Measurements from ENCODE around the gene TNIK.

Gene TNIK

DNA sequence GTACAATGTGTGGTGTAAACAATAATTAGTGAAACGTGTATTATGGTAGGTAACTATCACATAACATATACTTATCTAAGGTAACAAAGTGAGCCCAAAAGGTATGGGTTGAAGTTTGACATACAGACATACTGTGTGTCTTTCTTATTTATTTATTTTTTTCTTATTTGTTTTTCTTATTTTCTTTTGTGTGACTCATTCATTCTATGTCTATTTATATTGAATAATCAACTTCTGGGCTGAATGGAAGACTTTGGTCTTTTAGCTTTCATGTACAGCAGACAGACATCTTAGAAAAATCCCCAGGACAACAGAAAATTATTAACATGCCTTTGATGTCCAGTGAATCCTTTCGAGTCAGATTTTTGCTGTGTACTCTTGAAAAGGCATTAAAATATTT is 233.4 kb downstream of the TNIK start:
- no peak for DNase-seq (ENCODE audit: low read depth)

DNA sequence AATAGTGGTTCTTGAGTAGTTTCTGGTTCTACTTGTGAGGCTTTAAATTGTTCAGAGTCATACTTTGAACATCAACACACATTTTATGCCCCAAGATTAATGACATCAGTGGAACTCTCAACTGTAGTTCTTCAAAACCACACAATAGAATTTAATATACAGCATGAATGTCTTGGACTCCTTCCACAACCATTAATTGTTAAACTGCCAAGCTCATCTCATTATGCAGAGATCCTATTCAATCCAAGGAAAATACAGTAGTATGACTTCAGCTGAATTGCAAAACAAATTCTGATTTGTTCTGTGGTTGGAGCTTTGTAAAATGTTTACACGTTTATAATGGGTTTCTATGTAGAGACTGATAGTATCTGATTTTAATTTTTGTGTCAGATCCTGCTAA is 234.5 kb downstream of the TNIK start:
- DNase-seq (ENCODE audit: low read depth): no peak

GRCh38 chr3:171225165-171225564 is 235.0 kb downstream of the TNIK start:
- DNase-seq (ENCODE audit: low read depth): no peak

GRCh38 chr3:171223396-171223795 is 236.8 kb downstream of the TNIK start:
- DNase-seq (ENCODE audit: low read depth): no peak

DNA sequence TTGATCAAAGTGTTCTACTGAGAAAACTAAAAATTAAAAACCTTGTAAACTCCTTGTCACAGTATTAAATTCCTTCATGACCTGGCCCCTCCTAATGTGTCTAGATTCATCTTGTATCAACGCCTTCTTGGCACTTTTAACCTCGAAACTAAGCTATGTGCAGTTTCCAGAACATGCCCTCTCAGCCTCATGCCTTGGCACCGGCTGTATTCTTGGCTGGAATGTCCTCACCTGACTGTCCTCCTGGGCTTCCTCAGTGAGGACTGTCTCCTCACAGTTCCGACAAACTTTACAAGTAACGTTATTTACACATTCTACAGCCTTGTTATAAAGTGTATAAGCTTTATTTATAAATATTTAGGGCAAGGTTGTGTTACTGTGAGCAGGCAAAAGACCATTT is 237.2 kb downstream of the TNIK start:
- no peak for DNase-seq (ENCODE audit: low read depth)

DNA sequence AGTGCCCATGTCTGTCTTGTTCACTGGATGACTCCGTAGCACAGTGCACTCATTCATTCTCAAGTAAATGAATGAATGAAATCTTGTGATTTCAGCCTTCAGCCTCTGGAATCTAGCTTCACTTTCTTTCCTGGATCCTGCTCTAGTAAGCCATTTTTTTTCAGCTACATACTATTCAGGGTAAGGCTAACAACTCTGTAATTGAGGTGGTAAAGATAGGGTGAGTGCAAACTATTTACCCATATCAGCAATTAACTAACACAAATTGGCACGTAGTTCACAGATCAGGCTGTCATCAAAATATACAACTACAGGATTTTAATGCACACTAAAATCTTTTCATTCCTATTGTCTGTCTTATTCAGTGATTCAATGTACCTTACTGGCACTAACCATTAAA is 238.6 kb downstream of the TNIK start:
- DNase-seq (ENCODE audit: low read depth): no peak

DNA sequence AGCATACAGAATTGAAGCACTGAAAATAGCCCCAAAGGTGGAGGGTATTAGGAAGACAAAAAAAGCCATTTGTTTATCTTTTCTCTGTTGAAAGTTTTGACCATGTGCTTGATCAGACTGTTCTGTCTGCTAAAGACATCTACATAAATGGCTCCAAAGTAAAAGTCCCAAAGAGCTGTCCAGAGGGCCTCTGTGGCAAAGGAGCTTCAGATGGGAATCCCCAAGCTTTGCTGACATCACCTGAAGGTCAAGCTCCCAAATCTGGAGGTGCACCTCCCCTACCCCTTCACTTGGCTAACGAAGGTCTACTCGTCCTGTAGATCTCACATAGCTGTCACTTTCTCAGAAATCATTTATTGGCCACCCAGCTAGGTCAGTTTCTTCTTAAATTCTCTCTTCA is 239.1 kb downstream of the TNIK start:
- no peak for DNase-seq (ENCODE audit: low read depth)

DNA sequence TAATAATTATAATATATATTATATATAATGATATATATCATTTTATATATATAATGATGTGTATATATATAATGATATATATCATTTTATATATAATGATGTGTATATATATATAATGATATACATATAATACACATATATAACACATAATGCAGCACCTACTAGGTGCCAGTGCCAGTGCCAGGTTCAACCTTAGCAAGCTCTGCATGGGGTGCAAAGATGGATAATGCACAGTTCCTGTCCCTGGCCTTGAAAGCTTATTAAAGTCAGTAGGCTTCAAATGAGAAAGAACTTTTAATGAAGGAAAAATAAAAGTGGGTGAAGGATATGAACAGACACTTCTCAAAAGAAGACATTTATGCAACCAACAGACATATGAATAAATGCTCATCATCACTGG is 240.9 kb downstream of the TNIK start:
- DNase-seq (ENCODE audit: low read depth): no peak

GRCh38 chr3:171218069-171218468 is 242.1 kb downstream of the TNIK start:
- no peak for DNase-seq (ENCODE audit: low read depth)

DNA sequence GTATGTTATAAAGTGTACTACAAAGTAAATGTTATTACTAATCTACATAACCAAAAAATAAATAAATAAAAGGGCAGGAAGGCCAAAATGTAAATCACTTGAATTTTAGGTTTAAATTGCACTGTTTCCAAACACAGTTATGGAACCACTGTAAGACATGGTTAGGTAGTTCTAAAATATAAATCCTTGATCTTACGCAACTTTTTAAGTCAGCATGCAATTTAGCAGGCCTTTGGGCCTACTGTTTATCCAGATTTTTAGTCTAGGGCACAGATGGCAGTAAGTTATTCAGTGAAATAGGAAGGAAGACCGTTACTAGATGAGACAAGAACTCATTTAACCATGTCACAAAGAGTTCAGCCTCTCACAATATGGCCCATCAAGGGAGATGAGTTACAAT is 246.3 kb downstream of the TNIK start:
- no peak for DNase-seq (ENCODE audit: low read depth)

- no peak for DNase-seq (ENCODE audit: low read depth)
These were observed 247.0 kb downstream of the TNIK start for GRCh38 chr3:171213178-171213577.

GRCh38 chr3:171212648-171213047 is 247.6 kb downstream of the TNIK start:
- DNase-seq (ENCODE audit: low read depth): no peak

DNA sequence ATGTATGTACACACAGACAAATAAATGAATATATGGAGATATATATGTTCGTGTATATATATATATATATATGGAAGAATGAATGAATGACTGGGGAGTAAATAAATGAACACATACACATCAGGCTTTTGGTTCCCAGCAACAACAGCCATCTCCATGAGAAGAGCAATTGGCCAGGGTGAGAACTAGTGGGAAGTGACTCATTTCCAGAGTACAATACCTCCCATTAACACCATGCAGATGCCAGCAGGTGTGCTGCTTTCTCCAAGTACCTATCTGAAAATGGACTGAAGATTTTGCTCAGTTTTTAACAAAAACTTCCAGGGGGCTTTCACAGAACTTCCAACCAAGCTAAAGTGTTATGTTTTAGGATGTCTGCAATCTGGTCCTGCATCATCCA is 253.9 kb downstream of the TNIK start:
- no peak for DNase-seq (ENCODE audit: low read depth)

GRCh38 chr3:171204942-171205341 is 255.3 kb downstream of the TNIK start:
- DNase-seq (ENCODE audit: low read depth): no peak

- DNase-seq (ENCODE audit: low read depth): no peak
These were observed 258.4 kb downstream of the TNIK start for GRCh38 chr3:171201825-171202224.

DNA sequence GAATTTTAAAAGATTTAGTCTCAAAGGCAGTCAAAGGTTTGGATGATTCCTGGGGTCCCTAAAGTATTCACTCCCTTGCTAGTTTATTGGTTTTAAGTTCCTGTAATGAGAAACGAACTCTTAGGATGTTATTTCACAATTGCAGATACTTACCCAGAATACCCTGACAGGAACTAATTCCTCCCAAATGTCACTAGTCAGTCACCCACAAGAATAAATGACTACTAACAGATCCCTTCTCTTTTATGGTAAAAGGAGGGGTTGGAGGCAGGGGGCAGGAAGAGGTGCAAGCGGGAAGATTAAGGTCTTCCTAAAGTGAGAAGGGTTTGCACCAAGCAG is 259.5 kb downstream of the TNIK start:
- DNase-seq (ENCODE audit: low read depth): no peak

DNA sequence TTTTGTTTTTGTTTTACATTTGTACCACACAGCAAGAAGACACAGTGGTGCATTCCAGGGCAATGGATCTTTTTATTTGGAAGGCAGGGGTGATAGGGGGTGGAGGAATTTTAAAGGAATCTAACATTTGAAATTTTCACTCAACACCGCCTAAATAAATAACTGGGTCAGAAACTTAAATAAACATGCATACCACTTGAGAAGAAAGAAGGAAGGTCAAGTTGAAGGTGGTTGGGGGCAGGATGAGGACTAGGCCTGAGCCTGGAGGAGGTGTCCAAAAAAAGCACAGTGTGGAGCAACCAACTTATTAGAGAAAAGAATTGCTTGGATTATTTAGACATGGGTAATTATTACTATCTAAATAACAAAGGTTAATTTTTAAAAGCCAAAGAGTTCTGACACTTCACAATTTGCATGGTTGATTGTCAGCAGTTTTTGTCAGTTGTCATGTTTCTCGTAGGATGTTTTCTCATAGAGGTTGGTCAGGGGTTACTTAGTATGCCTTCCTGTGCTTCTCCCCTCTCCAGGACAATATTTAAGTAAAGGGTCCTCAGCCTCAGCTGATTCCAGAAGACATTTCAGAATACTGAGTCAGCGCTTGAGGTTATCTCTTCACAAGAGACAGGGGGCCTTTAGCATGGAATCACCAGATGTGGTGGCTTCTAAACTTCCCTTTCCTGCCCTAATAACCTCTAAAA is 260.0 kb downstream of the TNIK start:
- no peak for DNase-seq (ENCODE audit: low read depth)

DNA sequence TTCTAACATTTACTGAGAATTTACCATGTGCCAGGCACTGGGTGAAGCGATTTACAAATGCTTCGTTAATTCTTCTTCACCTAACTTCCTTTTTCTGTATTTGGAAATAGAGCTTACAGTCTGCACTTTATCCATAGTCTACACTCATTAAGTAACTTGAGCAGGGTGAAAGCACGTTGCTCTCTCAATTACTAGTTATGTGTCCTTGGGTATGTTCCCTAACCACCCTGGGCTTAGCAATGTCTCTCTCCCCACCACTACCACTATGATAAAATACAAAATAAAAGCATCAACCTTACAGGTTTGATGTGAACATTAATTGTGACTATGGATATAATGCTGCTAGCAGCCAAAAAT is 260.8 kb downstream of the TNIK start:
- no peak for DNase-seq (ENCODE audit: low read depth)

DNA sequence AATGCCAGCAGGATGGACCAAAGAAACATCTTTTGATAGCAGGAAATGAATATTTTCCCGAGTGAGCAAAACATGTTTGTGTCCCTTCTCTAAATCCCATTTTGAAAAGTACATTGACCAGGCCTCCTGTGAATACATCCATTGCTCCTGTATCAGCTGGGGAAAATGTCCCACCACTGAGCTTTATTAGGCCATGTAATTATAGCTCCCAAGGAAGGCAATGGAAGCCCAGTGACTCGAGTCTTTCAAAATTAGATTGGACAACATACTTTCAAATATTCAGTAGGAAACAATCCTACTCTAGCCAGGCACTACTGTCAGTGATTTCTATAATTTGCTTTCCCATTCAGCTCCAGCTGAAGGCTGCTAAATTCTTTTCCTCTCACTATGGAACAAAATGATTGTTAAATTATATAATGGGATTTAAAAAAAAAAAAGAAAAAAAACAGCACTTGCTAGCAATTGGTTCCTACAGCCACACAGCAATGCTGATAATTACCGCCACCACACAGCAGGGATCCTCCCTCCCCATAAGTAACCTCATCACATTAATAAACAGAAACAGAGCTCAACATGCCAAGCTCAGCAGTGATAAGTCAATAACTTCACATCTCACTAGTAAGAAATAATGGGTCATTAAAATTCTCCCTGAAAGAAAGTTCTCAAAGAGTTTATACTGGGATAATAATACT is 261.3 kb downstream of the TNIK start:
- no peak for DNase-seq (ENCODE audit: low read depth)

DNA sequence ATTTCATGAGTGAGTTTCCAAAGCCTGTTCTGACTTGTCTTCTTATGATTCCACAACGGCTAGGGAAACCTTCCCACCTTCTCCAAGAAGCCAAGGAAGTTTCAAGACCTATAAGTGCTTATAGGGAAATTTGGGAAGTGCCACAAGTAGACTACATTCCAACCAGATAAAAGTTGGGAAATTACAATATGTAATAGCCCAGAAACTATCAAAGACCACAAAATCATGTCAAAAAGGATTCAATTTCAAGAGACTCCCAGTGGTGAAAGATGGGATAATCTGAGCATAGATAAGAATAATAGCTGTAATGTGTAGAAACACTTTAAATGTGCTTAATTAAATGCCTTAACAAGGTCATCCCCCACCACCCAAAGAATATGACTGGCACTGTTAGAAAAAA is 264.5 kb downstream of the TNIK start:
- DNase-seq (ENCODE audit: low read depth): no peak

GRCh38 chr3:171194965-171195364 is 265.2 kb downstream of the TNIK start:
- DNase-seq (ENCODE audit: low read depth): no peak

GRCh38 chr3:171193693-171194092 is 266.5 kb downstream of the TNIK start:
- no peak for DNase-seq (ENCODE audit: low read depth)

DNA sequence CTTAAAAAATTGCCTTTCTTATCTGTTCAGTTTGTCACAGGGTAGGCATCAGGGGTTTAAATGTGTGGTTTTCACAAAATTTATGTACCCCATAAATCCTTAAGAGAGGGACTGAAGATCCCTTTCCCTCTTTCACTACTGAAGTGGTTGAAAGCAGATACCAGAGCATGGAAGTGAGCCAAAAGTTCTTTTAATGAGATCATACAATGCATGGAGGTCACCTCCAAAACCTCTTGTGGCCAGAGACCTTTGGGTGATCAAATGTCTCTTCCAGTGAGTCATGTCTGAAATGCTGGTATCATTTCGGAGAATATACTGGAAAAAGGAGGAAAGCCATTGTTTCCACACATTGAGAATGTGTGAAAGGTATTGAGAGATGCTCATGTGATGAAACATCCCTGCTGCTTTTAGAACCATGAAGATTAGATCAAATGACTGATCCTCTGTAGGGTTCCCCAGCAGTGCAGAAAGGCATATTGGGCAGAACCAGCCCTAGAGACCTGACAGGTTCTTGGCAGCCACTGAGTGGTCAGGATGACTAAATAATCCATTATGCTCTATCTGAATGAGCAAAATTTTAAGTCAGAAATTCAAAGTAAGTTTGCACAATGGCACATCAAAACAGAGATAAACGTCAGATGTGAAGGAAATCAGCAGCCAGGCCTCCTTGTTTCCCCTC is 267.9 kb downstream of the TNIK start:
- no peak for DNase-seq (ENCODE audit: low read depth)

DNA sequence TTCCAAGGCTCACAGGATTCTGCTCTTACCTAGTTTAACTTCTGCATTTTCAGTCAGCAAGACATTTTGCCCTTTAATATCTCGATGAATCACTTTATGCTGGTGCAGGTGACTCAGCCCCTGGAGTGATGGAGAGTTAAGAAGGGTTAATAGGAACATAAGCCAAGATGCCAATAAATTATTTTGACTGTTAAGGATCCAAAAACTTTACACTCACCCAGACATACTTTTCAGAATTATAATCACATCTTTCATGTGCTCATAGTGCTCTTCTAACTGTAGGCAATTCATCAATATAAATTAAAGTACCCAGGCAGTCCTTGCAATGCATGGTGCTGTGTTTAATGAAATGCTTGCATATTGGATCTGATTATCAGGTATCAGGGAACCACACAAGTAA is 269.5 kb downstream of the TNIK start:
- no peak for DNase-seq (ENCODE audit: low read depth)
